ENCODE results near the gene NT5C. TPM values are rescaled to one million over a fixed set of nuclear protein-coding genes. Genes with fewer than 3 reads are reported as not detected.

The NT5C gene
- total RNA-seq, 2 donors from 2014 or later, result 77.6 to 86.6 TPM

- ATAC-seq, result no peak
- intact Hi-C loops (cut with DNase I, micrococcal nuclease), result no loop called here
- no peak for DNase-seq
These were observed 47.4 kb downstream of the NT5C start for GRCh38 chr17:75084039-75084660.

- DNase-seq (no peak), ATAC-seq (no peak)
- intact Hi-C loops (cut with DNase I, micrococcal nuclease), result no loop called here
These were observed 48.9 kb downstream of the NT5C start for GRCh38 chr17:75082683-75083082.

- ATAC-seq (no peak), DNase-seq (no peak)
- intact Hi-C loops (cut with DNase I, micrococcal nuclease), result no loop called here
These were observed 49.7 kb downstream of the NT5C start for GRCh38 chr17:75081611-75082540.

Other genes with a start within 250 kb of the NT5C start
- gene FADS6, start 238.1 kb downstream of the NT5C start, total RNA-seq, result 1 to 10 TPM; 1.1 to 6.4 TPM
- under 1 TPM in 1 of 2 donors, not detected in 1; 0.31 TPM for gene USH1G, start 208.5 kb downstream of the NT5C start, total RNA-seq
- 10 to 100 TPM; 52.3 to 70.3 TPM for gene OTOP2, start 207.5 kb downstream of the NT5C start, total RNA-seq
- 1 to 10 TPM; 1.4 to 2.4 TPM for gene OTOP3, start 195.8 kb downstream of the NT5C start, total RNA-seq
- gene HID1, start 159.0 kb downstream of the NT5C start, total RNA-seq, result 10 to 100 TPM; 55.4 to 69.3 TPM
- gene CDR2L, start 144.1 kb downstream of the NT5C start, total RNA-seq, result 1 to 10 TPM; 3.1 to 3.2 TPM
- 10 to 100 TPM; 23.6 to 30.4 TPM for gene MRPL58, start 119.1 kb downstream of the NT5C start, total RNA-seq
- gene ATP5PD, start 84.8 kb downstream of the NT5C start, total RNA-seq, result 100 to 1,000 TPM; 310 to 381 TPM
- 10 to 100 TPM; 16.7 to 19.7 TPM for gene KCTD2, start 84.5 kb downstream of the NT5C start, total RNA-seq
- gene SLC16A5, start 43.8 kb downstream of the NT5C start, total RNA-seq, result 10 to 100 TPM; 26.6 to 39.6 TPM
- 10 to 100 TPM; 20.3 to 29.9 TPM for gene ARMC7, start 21.8 kb downstream of the NT5C start, total RNA-seq
- gene JPT1, start 22.8 kb upstream of the NT5C start, total RNA-seq, result 100 to 1,000 TPM; 212 to 220 TPM
- gene SUMO2, start 51.2 kb upstream of the NT5C start, total RNA-seq, result 100 to 1,000 TPM; 235 to 254 TPM
- 10 to 100 TPM; 43.9 to 56.3 TPM for gene NUP85, start 73.9 kb upstream of the NT5C start, total RNA-seq
- 10 to 100 TPM; 39.9 to 46.5 TPM for gene GGA3, start 129.9 kb upstream of the NT5C start, total RNA-seq
- gene MRPS7, start 130.1 kb upstream of the NT5C start, total RNA-seq, result 10 to 100 TPM; 48.1 to 66.9 TPM
- gene MIF4GD, start 139.5 kb upstream of the NT5C start, total RNA-seq, result 10 to 100 TPM; 18.4 to 24.7 TPM
- 10 to 100 TPM; 10.7 to 14.0 TPM for gene SLC25A19, start 157.7 kb upstream of the NT5C start, total RNA-seq